ENCODE data around the gene NFATC1.
A peak's percentile ranks its signal among the peaks of the same experiment; 100 is the strongest.

Gene NFATC1

GRCh38 chr18:79511671-79512301, 116.1 kb downstream of the NFATC1 start:
- peaks cover 24% of the 10 kb centered on the region for H3K4me1 Mint-ChIP-seq (ENCODE audit: low read depth)
- peaks cover 16% of the 10 kb centered on the region for H3K36me3 Mint-ChIP-seq (ENCODE audit: low read depth)
- DNase-seq (ENCODE audit: low spot score), result no peak
- no peaks in the 10 kb centered on the region for H3K9me3 Mint-ChIP-seq
- no peak overlapping the region for H3K27ac Mint-ChIP-seq
- H3K4me3 Mint-ChIP-seq, result no peak overlapping the region
- no peaks in the 10 kb centered on the region for H3K27me3 Mint-ChIP-seq (ENCODE audit: low read depth)

- no peaks in the 10 kb centered on the region for H3K9me3 Mint-ChIP-seq
- no peak overlapping the region for H3K27ac Mint-ChIP-seq
- no peaks in the 10 kb centered on the region for H3K27me3 Mint-ChIP-seq (ENCODE audit: low read depth)
- H3K4me3 Mint-ChIP-seq, result no peak overlapping the region
- peaks cover 23% of the 10 kb centered on the region for H3K4me1 Mint-ChIP-seq (ENCODE audit: low read depth)
- H3K36me3 Mint-ChIP-seq (ENCODE audit: low read depth), result peaks cover 21% of the 10 kb centered on the region
- no peak for DNase-seq (ENCODE audit: low spot score)
These were observed 117.0 kb downstream of the NFATC1 start for GRCh38 chr18:79512461-79513380.

GRCh38 chr18:79513381-79514081, 117.8 kb downstream of the NFATC1 start:
- H3K4me3 Mint-ChIP-seq, result no peak overlapping the region
- peaks cover 24% of the 10 kb centered on the region for H3K4me1 Mint-ChIP-seq (ENCODE audit: low read depth)
- H3K36me3 Mint-ChIP-seq (ENCODE audit: low read depth), result peaks cover 17% of the 10 kb centered on the region
- H3K9me3 Mint-ChIP-seq, result no peaks in the 10 kb centered on the region
- no peak for DNase-seq (ENCODE audit: low spot score)
- no peak overlapping the region for H3K27ac Mint-ChIP-seq
- H3K27me3 Mint-ChIP-seq (ENCODE audit: low read depth), result no peaks in the 10 kb centered on the region

DNA sequence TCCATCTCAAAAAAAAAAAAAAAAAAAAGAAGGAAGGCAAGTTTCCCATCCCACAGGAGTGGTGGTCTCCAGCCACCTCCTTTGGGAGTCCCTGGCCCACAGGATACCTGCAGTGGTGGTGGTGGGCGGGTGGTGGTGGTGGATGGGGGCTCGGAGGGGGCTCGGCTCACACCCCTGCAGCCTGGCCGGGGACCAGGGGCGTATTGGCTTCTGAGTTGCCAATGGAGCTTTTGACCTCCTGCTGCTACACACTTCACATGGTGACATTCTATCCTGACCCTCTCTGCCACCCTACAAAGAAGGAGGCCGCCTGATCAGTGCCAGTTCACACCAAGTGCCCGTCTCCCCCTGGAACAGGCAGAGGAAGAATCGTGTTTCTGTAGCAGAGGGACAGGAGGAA, 119.6 kb downstream of the NFATC1 start:
- Mint-ChIP-seq H3K4me3 (peak overlapping the region; percentile 29), H3K36me3 (ENCODE audit: low read depth) (peaks cover 11% of the 10 kb centered on the region), H3K4me1 (ENCODE audit: low read depth) (peaks cover 31% of the 10 kb centered on the region), H3K27me3 (ENCODE audit: low read depth) (no peaks in the 10 kb centered on the region), H3K27ac (peak overlapping the region; percentile 60), H3K9me3 (no peaks in the 10 kb centered on the region)
- no peak for DNase-seq (ENCODE audit: low spot score)

GRCh38 chr18:79515944-79516351, 120.2 kb downstream of the NFATC1 start:
- no peaks in the 10 kb centered on the region for H3K9me3 Mint-ChIP-seq
- H3K27me3 Mint-ChIP-seq (ENCODE audit: low read depth), result no peaks in the 10 kb centered on the region
- DNase-seq (ENCODE audit: low spot score), result no peak
- H3K27ac Mint-ChIP-seq, result peak overlapping the region; percentile 95
- peak overlapping the region; percentile 78 for H3K4me3 Mint-ChIP-seq
- H3K4me1 Mint-ChIP-seq (ENCODE audit: low read depth), result peaks cover 36% of the 10 kb centered on the region
- peaks cover 9% of the 10 kb centered on the region for H3K36me3 Mint-ChIP-seq (ENCODE audit: low read depth)

DNA sequence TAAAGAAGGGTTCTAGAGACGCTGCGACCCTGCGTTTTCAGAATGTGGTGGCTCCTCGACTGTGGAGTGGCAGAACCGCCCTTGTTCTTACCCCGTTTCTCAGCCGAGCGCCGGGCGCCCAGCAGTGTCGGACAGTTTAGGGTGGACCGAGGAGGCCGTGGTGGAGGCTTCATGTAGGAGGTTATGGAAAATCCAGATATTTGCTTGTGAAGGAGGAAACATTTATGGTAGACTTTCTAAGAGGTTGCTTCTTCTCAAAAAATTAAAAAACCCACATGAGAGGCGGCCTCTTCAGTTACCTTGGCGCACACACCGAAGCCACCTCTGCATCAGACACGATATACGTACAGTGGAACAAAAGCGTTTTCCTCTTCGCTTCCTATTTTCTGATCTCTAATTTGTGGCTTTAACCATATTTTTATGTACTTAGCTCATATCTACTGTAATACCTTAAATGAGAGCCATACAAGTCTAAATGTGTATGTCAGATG, 120.8 kb downstream of the NFATC1 start:
- Mint-ChIP-seq H3K27ac (peak overlapping the region; percentile 95), H3K36me3 (ENCODE audit: low read depth) (peaks cover 9% of the 10 kb centered on the region), H3K9me3 (no peaks in the 10 kb centered on the region), H3K4me1 (ENCODE audit: low read depth) (peaks cover 37% of the 10 kb centered on the region), H3K27me3 (ENCODE audit: low read depth) (no peaks in the 10 kb centered on the region), H3K4me3 (peak overlapping the region; percentile 78)
- no peak for DNase-seq (ENCODE audit: low spot score)

- Mint-ChIP-seq H3K4me1 (ENCODE audit: low read depth) (peaks cover 44% of the 10 kb centered on the region), H3K36me3 (ENCODE audit: low read depth) (peaks cover 9% of the 10 kb centered on the region), H3K27me3 (ENCODE audit: low read depth) (no peaks in the 10 kb centered on the region), H3K27ac (peak overlapping the region; percentile 95), H3K9me3 (no peaks in the 10 kb centered on the region), H3K4me3 (peak overlapping the region; percentile 78)
- DNase-seq (ENCODE audit: low spot score), result peak; percentile 59
These were observed 121.6 kb downstream of the NFATC1 start for GRCh38 chr18:79517341-79517740.

DNA sequence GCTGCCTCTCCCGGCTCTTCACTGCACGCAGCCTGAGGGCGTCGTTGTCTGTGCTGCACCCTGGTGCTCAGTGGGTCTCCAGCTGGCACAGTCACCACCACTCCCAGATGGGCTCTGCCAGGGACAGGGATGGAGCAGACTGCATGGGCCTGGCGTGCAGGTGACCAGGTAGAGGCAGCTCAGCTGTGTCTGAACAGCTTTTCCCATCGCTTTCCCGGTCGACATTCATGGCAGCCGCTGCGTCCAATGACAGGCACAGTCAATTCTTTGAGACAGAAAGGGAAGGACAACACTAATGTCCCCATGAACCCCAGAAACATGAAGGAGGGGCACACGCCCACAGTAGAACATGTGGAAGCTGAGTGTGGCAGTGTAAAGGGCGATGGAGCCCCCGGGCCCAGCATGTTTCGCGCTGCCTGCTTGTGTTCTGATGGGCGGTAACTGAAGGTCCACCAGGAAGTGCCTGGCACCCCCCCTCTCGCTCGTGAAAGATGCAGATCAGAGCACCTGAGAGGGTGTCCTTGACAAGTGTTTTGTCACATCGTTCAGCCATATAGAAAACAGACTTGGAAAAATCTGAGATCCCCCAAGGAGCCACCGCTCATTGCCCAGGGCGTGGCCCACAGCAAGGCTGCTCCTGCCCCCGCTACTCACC, 122.4 kb downstream of the NFATC1 start:
- DNase-seq (ENCODE audit: low spot score), result no peak
- Mint-ChIP-seq H3K36me3 (ENCODE audit: low read depth) (peaks cover 9% of the 10 kb centered on the region), H3K27me3 (ENCODE audit: low read depth) (no peaks in the 10 kb centered on the region), H3K4me1 (ENCODE audit: low read depth) (peaks cover 51% of the 10 kb centered on the region), H3K27ac (peak overlapping the region; percentile 95), H3K9me3 (no peaks in the 10 kb centered on the region), H3K4me3 (peak overlapping the region; percentile 78)

GRCh38 chr18:79518683-79519128, 123.0 kb downstream of the NFATC1 start:
- H3K27me3 Mint-ChIP-seq (ENCODE audit: low read depth), result no peaks in the 10 kb centered on the region
- H3K27ac Mint-ChIP-seq, result peak overlapping the region; percentile 45
- H3K36me3 Mint-ChIP-seq (ENCODE audit: low read depth), result peaks cover 9% of the 10 kb centered on the region
- H3K4me3 Mint-ChIP-seq, result no peak overlapping the region
- H3K4me1 Mint-ChIP-seq (ENCODE audit: low read depth), result peaks cover 56% of the 10 kb centered on the region
- H3K9me3 Mint-ChIP-seq, result no peaks in the 10 kb centered on the region
- DNase-seq (ENCODE audit: low spot score), result no peak

- DNase-seq (ENCODE audit: low spot score), result peak; percentile 35
- peaks cover 11% of the 10 kb centered on the region for H3K36me3 Mint-ChIP-seq (ENCODE audit: low read depth)
These were observed 124.2 kb downstream of the NFATC1 start for GRCh38 chr18:79519751-79520477.

GRCh38 chr18:79520478-79521390, 125.0 kb downstream of the NFATC1 start:
- H3K27ac Mint-ChIP-seq, result peak overlapping the region; percentile 95
- peak overlapping the region; percentile 67 for H3K4me3 Mint-ChIP-seq
- no peaks in the 10 kb centered on the region for H3K9me3 Mint-ChIP-seq
- DNase-seq (ENCODE audit: low spot score), result no peak
- H3K27me3 Mint-ChIP-seq (ENCODE audit: low read depth), result no peaks in the 10 kb centered on the region
- H3K4me1 Mint-ChIP-seq (ENCODE audit: low read depth), result peaks cover 66% of the 10 kb centered on the region
- peaks cover 11% of the 10 kb centered on the region for H3K36me3 Mint-ChIP-seq (ENCODE audit: low read depth)

More at GRCh38 chr18:79519751-79520477, 124.2 kb downstream of the NFATC1 start:
- Mint-ChIP-seq H3K9me3 (no peaks in the 10 kb centered on the region), H3K27me3 (ENCODE audit: low read depth) (no peaks in the 10 kb centered on the region), H3K4me3 (peak overlapping the region; percentile 67), H3K27ac (peak overlapping the region; percentile 95), H3K4me1 (ENCODE audit: low read depth) (peaks cover 64% of the 10 kb centered on the region)
